Measurements from ENCODE around the gene FAM107A.

DNA sequence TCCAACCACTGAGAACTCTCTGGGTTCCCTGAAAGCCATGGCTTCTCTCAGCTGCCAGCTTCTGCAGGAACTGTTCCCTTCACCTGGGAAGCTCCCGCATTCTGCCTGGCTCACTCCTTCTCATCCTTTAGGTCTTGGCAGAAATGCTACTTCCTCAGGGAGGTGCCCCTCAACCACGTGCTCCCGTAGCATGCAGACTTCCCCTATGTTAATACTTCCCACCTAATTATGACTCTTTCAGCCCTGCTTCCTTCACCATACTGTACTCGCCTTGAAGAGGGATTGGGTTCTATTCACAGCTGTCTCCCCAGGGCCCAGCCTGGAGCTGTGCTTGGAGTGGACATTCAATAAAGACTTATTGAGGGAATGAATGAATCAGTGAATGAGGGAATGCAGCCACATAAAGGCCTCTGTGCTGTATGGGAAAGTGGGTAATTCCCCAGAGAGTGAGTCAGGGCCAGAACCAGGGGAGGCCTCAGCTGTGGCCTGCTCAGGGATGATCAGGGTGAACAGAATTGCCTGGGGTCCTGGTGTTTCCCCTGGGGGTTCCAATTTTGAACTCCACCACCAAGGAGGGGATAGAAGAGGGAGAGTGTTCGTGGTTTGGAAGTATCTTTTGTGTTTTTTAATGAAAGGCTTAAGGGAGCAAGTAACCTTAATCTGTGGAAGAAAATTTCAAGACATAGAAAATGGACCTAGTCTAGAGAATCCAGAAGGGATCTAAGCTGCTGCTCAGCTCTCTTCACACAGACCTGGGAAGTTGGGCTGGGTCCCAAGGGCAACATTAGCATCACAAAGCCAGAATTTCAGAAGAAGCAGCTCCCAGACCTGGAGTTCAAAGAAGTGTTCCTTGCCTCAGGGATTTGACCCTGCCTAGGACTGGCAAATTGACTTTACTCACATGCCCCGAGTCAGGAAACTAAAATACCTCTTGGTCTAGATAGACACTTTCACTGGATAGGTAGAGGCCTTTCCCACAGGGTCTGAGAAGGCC is 14.6 kb upstream of the FAM107A start:
- no peak for TF ChIP-seq ARNTL (CRISPR knock-in tag; IDR thresholded peaks at IDR 0.05; ENCODE audit: borderline replicate concordance, low read depth)
- TF ChIP-seq, protein P1, sequence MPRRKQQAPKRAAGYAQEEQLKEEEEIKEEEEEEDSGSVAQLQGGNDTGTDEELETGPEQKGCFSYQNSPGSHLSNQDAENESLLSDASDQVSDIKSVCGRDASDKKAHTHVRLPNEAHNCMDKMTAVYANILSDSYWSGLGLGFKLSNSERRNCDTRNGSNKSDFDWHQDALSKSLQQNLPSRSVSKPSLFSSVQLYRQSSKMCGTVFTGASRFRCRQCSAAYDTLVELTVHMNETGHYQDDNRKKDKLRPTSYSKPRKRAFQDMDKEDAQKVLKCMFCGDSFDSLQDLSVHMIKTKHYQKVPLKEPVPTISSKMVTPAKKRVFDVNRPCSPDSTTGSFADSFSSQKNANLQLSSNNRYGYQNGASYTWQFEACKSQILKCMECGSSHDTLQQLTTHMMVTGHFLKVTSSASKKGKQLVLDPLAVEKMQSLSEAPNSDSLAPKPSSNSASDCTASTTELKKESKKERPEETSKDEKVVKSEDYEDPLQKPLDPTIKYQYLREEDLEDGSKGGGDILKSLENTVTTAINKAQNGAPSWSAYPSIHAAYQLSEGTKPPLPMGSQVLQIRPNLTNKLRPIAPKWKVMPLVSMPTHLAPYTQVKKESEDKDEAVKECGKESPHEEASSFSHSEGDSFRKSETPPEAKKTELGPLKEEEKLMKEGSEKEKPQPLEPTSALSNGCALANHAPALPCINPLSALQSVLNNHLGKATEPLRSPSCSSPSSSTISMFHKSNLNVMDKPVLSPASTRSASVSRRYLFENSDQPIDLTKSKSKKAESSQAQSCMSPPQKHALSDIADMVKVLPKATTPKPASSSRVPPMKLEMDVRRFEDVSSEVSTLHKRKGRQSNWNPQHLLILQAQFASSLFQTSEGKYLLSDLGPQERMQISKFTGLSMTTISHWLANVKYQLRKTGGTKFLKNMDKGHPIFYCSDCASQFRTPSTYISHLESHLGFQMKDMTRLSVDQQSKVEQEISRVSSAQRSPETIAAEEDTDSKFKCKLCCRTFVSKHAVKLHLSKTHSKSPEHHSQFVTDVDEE (CRISPR knock-in tag; IDR thresholded peaks at IDR 0.05): no peak

All from SK-N-SH treated with all-trans-retinoic acid at 6 μM for 48 hours (cell line).